LNCAP (cell line): ENCODE measurements around the gene MYH3.

Experiments used
- CTCF ChIP-seq: fragments of 450-650 bp; IDR thresholded peaks from 2 replicates; pipeline ENCODE4 v1.5.1; 2017; ENCODE audit warnings: mild to moderate bottlenecking

Gene MYH3

DNA sequence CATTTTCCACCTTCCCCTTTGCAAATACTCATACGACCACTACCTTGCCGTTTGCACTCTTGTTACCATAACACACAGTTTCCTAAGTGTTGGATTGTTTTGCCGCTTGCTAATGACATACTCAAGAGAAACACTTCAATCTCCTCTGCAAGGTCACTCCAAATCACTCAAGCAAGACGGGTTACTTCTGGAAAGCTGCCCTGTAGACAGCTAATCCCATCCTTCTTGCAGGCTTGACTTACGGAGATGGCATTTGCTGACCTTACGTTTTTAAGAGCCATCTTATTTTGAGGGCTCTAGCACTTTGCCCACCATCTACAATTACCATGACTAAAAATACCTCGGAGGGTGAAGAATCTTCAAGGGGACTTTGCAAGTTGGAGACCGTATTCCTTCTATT, 46.2 kb downstream of the MYH3 start:
- no peak for TF ChIP-seq CTCF

GRCh38 chr17:10608244-10608643, 48.9 kb downstream of the MYH3 start:
- TF ChIP-seq CTCF, result no peak

DNA sequence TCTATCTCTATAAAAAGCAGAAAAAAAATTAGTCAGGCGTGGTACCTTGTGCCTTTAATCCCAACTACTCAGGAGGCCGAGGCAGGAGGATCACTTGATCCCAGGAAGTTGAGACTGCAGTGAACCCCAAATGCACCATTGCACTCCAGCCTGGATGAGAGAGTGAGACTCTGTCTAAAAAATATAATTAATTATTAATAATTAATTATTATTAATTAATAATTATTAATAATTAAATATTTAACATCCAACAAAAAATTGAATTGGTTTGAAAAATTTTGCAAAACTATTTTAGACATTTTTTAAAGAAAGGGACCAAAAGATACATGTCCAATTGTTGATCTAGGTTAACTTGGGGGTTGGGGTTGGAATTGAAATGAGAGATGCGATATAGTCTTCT, 51.0 kb downstream of the MYH3 start:
- no peak for TF ChIP-seq CTCF

DNA sequence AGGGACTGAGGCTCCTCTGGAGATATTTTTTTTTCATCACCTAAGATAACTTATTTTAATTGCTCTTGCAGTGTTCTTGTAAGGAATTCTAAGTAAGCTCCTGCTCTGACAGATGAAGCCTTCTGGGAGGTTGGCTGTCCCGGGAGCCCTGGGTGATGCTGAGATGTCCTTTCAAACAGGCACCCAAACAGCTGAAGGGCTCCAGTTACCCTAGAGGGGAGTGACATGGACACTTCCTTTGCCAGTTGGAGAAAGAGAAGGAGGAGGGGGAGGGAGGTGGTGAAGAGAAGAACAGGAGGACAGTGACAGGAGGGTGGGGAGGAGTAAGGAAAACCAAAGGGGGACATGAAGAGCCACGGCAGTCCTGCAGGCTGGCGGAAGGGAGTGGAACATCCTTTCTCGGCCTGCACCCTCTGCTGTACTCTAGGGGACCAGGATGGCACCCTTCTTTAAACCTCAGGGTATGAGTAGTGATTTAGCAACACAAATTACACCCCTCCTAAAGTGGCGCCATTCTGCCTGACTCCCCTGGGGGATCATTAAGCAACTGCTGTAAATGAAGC, 51.8 kb downstream of the MYH3 start:
- TF ChIP-seq CTCF, result no peak

- TF ChIP-seq CTCF, result no peak
These were observed 52.6 kb downstream of the MYH3 start for GRCh38 chr17:10604521-10604920.

DNA sequence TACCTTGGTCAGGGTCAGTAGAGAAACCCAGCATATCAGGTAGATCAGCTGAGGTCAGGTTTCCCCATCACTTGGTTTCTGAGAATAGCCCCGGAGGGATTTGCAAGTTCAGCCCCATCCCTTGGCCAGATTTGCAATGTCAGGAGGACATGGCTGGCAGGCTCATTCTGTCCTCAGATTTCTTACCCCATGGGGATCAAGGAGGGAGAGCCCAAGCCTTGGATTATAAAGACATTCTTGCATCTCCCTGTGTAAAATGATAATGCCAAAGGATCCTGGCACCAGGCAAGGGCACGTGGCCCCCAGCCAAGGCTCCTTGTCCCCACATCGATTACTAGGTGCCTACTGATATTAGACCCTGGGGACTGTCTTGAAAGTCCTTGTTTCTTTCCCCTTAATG, 53.2 kb downstream of the MYH3 start:
- no peak for TF ChIP-seq CTCF

DNA sequence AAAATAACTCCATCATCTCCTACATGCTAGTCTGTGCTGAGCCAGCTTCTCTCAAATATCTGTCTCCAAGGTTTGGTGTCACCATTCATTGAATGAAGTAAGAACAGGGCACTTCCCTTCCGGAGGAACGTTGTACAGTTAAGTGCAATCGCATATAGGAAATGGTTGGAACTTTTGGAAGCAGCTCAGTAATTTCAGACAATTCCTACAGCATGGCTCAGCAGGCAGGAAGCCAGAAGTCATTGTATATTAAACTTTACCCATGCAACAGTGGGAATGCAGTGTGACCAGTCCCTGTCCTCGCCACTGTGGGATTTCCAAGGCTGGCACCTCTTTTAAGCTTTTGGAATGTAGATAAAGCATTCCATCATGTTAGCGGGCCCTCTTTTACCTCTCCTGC, 56.5 kb downstream of the MYH3 start:
- TF ChIP-seq CTCF, result no peak

DNA sequence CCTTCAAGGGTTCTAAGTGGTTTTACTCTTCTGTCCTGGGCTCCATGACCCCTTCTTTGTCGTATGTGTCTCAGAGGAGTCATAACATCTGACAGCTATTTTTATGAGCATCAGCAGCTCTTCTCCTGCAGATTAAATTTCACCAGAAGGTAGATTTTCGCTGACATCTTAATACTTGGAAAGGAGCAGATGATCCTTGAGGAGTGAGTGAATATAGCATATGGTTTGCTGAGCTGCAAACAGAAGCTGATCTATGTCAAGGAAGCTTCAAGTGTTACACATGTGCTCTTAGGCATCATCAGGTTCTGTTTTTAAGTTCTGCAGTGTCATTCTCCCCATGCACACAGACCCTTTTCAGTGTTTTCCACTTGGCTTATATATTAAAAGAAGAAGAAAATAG, 58.5 kb downstream of the MYH3 start:
- TF ChIP-seq CTCF, result no peak
